ENCODE data around the gene PDE4B. TPM values are rescaled to one million over a fixed set of nuclear protein-coding genes. Genes with fewer than 3 reads are reported as not detected.

Gene PDE4B
- total RNA-seq, 3 donors from 2014 or later: 8.0 to 207 (median 54.4) TPM

GRCh38 chr1:66292944-66293343 is 500.2 kb downstream of the PDE4B start:
- TF ChIP-seq CTCF (IDR thresholded peaks at IDR 0.05): no peak
- no peak for TF ChIP-seq POLR2A (IDR thresholded peaks at IDR 0.05)
- no peak for TF ChIP-seq POLR2AphosphoS5 (IDR thresholded peaks at IDR 0.05)
- Histone ChIP-seq H3K9me3 (no peaks in the 10 kb centered on the region), H3K27ac (peak overlapping the region in 1 of 2 donors; percentile 87), H3K4me1 (peaks cover 0 to 7% of the 10 kb centered on the region in 2 donors), H3K36me3 (no peaks in the 10 kb centered on the region), H3K27me3 (no peaks in the 10 kb centered on the region), H3K4me3 (no peak overlapping the region)
- no peak for DNase-seq (ENCODE audit: low spot score in 2 of 2)
- intact Hi-C loops (cut with DNase I; ENCODE audit: low total_unique reads): loop anchor here (1.0 kb wide), 1 partner anchor 24 kb away; no protein-coding TSS in a partner anchor

GRCh38 chr1:66294707-66295370 is 502.1 kb downstream of the PDE4B start:
- H3K4me1 ChIP-seq: peaks cover 0 to 7% of the 10 kb centered on the region in 2 donors
- H3K36me3 ChIP-seq: no peaks in the 10 kb centered on the region
- H3K27ac ChIP-seq: peak overlapping the region; percentile 75 to 87
- no peaks in the 10 kb centered on the region for H3K9me3 ChIP-seq
- intact Hi-C loops (cut with DNase I; ENCODE audit: low total_unique reads): no loop called here
- TF ChIP-seq CTCF (IDR thresholded peaks at IDR 0.05) (no peak), POLR2AphosphoS5 (IDR thresholded peaks at IDR 0.05) (no peak), POLR2A (IDR thresholded peaks at IDR 0.05) (no peak)
- H3K27me3 ChIP-seq: no peaks in the 10 kb centered on the region
- no peak for DNase-seq (ENCODE audit: low spot score in 2 of 2)
- H3K4me3 ChIP-seq: no peak overlapping the region

GRCh38 chr1:66295803-66296202 is 503.1 kb downstream of the PDE4B start:
- H3K4me3 ChIP-seq: no peak overlapping the region
- no peaks in the 10 kb centered on the region for H3K36me3 ChIP-seq
- H3K9me3 ChIP-seq: no peaks in the 10 kb centered on the region
- DNase-seq (ENCODE audit: low spot score in 2 of 2): no peak
- no peak for TF ChIP-seq POLR2A (IDR thresholded peaks at IDR 0.05)
- no peak for TF ChIP-seq POLR2AphosphoS5 (IDR thresholded peaks at IDR 0.05)
- no peak for TF ChIP-seq CTCF (IDR thresholded peaks at IDR 0.05)
- intact Hi-C loops (cut with DNase I; ENCODE audit: low total_unique reads): no loop called here
- H3K4me1 ChIP-seq: peaks cover 0 to 7% of the 10 kb centered on the region in 2 donors
- peak overlapping the region; percentile 54 to 87 for H3K27ac ChIP-seq
- H3K27me3 ChIP-seq: no peaks in the 10 kb centered on the region

- Histone ChIP-seq H3K27me3 (no peaks in the 10 kb centered on the region), H3K27ac (peak overlapping the region; percentile 64 to 87), H3K4me1 (peaks cover 0 to 7% of the 10 kb centered on the region in 2 donors), H3K36me3 (no peaks in the 10 kb centered on the region), H3K4me3 (no peak overlapping the region), H3K9me3 (no peaks in the 10 kb centered on the region)
- intact Hi-C loops (cut with DNase I; ENCODE audit: low total_unique reads): no loop called here
- TF ChIP-seq CTCF (IDR thresholded peaks at IDR 0.05) (no peak), POLR2A (IDR thresholded peaks at IDR 0.05) (no peak), POLR2AphosphoS5 (IDR thresholded peaks at IDR 0.05) (no peak)
- no peak for DNase-seq (ENCODE audit: low spot score in 2 of 2)
These were observed 503.7 kb downstream of the PDE4B start for GRCh38 chr1:66296370-66296769.

GRCh38 chr1:66296951-66297350 is 504.3 kb downstream of the PDE4B start:
- no peak for DNase-seq (ENCODE audit: low spot score in 2 of 2)
- H3K4me1 ChIP-seq: peaks cover 0 to 7% of the 10 kb centered on the region in 2 donors
- peak overlapping the region; percentile 64 to 87 for H3K27ac ChIP-seq
- no peaks in the 10 kb centered on the region for H3K36me3 ChIP-seq
- no peaks in the 10 kb centered on the region for H3K27me3 ChIP-seq
- intact Hi-C loops (cut with DNase I; ENCODE audit: low total_unique reads): no loop called here
- H3K4me3 ChIP-seq: no peak overlapping the region
- TF ChIP-seq POLR2A (IDR thresholded peaks at IDR 0.05): no peak
- no peak for TF ChIP-seq POLR2AphosphoS5 (IDR thresholded peaks at IDR 0.05)
- no peak for TF ChIP-seq CTCF (IDR thresholded peaks at IDR 0.05)
- no peaks in the 10 kb centered on the region for H3K9me3 ChIP-seq
